Gastroesophageal sphincter (tissue), 3 donors: ENCODE results near the gene APBA2.

Experiments
- CTCF ChIP-seq, 4 experiments: fragments of 200-600 bp in 2 of 4; fragments of 450-650 bp in 2 of 4; sonication (generic) in 1 of 4; IDR thresholded peaks; one replicate each; pipeline ENCODE4 v1.5.1; 2017 to 2019; ENCODE audit warnings: antibody characterized with exemption in 4 of 4, mild to moderate bottlenecking in 2 of 4, moderate library complexity in 2 of 4
- EP300 ChIP-seq: sonication (generic); formaldehyde crosslinking; IDR thresholded peaks from one replicate; pipeline ENCODE4 v1.6.1; 2017; ENCODE audit warnings: antibody characterized with exemption, mild to moderate bottlenecking

- TF ChIP-seq CTCF (IDR thresholded peaks at IDR 0.05) (no peak), EP300 (no peak)
These were observed 167.2 kb downstream of the APBA2 start for GRCh38 chr15:29053006-29053405.
